Measurements from ENCODE around the gene SIPA1L3. TPM values are rescaled to one million over a fixed set of nuclear protein-coding genes. Genes with fewer than 3 reads are reported as not detected.

Gene SIPA1L3
- total and polyA plus RNA-seq, 2 experiments from 2014 or later = 13.7 to 23.3 TPM

GRCh38 chr19:38151242-38151641 is 244.2 kb downstream of the SIPA1L3 start:
- WGBS (ENCODE audit: low lambda C conversion rate, missing lambda C conversion rate) = 95% methylated on average over 9 of the region's 9 CpGs
- Histone ChIP-seq H3K27me3 (no peaks in the 10 kb centered on the region), H3K79me2 (no peaks in the 10 kb centered on the region), H3K4me2 (no peak overlapping the region), H4K20me1 (ENCODE audit: insufficient read depth, poor library complexity, severe bottlenecking) (no peaks in the 10 kb centered on the region), H3K27ac (no peak overlapping the region), H3K9me3 (ENCODE audit: low read depth) (no peaks in the 10 kb centered on the region), H3K4me3 (no peak overlapping the region), H3K4me1 (ENCODE audit: insufficient read depth) (no peaks in the 10 kb centered on the region), H3K36me3 (replicated peaks; ENCODE audit: insufficient read depth, low read depth) (no peaks in the 10 kb centered on the region), H3K9me2 (replicated peaks; ENCODE audit: insufficient read depth) (no peaks in the 10 kb centered on the region), H2AFZ (no peak overlapping the region)
- TF ChIP-seq CTCF (IDR thresholded peaks at IDR 0.05; ENCODE audit: poor library complexity) (no peak), EZH2 (IDR thresholded peaks at IDR 0.05; ENCODE audit: borderline replicate concordance) (no peak), EZH2phosphoT487 (IDR thresholded peaks at IDR 0.05; ENCODE audit: low read depth, severe bottlenecking, unreplicated experiment) (no peak)
- no peak for DNase-seq (ENCODE audit: low spot score)

- no peak for DNase-seq (ENCODE audit: low spot score)
- Histone ChIP-seq H3K4me2 (no peak overlapping the region), H3K9me3 (ENCODE audit: low read depth) (no peaks in the 10 kb centered on the region), H3K79me2 (no peaks in the 10 kb centered on the region), H3K4me3 (no peak overlapping the region), H2AFZ (no peak overlapping the region), H3K9me2 (replicated peaks; ENCODE audit: insufficient read depth) (no peaks in the 10 kb centered on the region), H3K36me3 (replicated peaks; ENCODE audit: insufficient read depth, low read depth) (no peaks in the 10 kb centered on the region), H3K27me3 (no peaks in the 10 kb centered on the region), H4K20me1 (ENCODE audit: insufficient read depth, poor library complexity, severe bottlenecking) (no peaks in the 10 kb centered on the region), H3K4me1 (ENCODE audit: insufficient read depth) (no peaks in the 10 kb centered on the region), H3K27ac (no peak overlapping the region)
- WGBS (ENCODE audit: low lambda C conversion rate, missing lambda C conversion rate) = 92% methylated on average over 39 of the region's 40 CpGs
- TF ChIP-seq CTCF (IDR thresholded peaks at IDR 0.05; ENCODE audit: poor library complexity) (no peak), EZH2phosphoT487 (IDR thresholded peaks at IDR 0.05; ENCODE audit: low read depth, severe bottlenecking, unreplicated experiment) (no peak), EZH2 (IDR thresholded peaks at IDR 0.05; ENCODE audit: borderline replicate concordance) (no peak)
Observed at GRCh38 chr19:38152461-38153379, 245.7 kb downstream of the SIPA1L3 start.

- no peak for DNase-seq (ENCODE audit: low spot score)
- no peak for TF ChIP-seq CTCF (IDR thresholded peaks at IDR 0.05; ENCODE audit: poor library complexity)
- no peak for TF ChIP-seq EZH2 (IDR thresholded peaks at IDR 0.05; ENCODE audit: borderline replicate concordance)
- TF ChIP-seq EZH2phosphoT487 (IDR thresholded peaks at IDR 0.05; ENCODE audit: low read depth, severe bottlenecking, unreplicated experiment) = no peak
- Histone ChIP-seq H3K4me1 (ENCODE audit: insufficient read depth) (no peaks in the 10 kb centered on the region), H3K27ac (no peak overlapping the region), H3K36me3 (replicated peaks; ENCODE audit: insufficient read depth, low read depth) (no peaks in the 10 kb centered on the region), H2AFZ (no peak overlapping the region), H3K79me2 (no peaks in the 10 kb centered on the region), H3K9me3 (ENCODE audit: low read depth) (no peaks in the 10 kb centered on the region), H3K4me2 (no peak overlapping the region), H3K4me3 (no peak overlapping the region), H4K20me1 (ENCODE audit: insufficient read depth, poor library complexity, severe bottlenecking) (no peaks in the 10 kb centered on the region), H3K9me2 (replicated peaks; ENCODE audit: insufficient read depth) (no peaks in the 10 kb centered on the region), H3K27me3 (no peaks in the 10 kb centered on the region)
- WGBS (ENCODE audit: low lambda C conversion rate, missing lambda C conversion rate) = 76% methylated on average over 6 of the region's 6 CpGs
Observed at GRCh38 chr19:38155453-38155852, 248.4 kb downstream of the SIPA1L3 start.
